Mesendoderm (in vitro differentiated cells): ENCODE results near the gene ADCYAP1R1.

ENCODE experiments used
- DNase-seq: peaks from one replicate; pipeline ENCODE4 v3.0.0; 2013
- H2AK5ac ChIP-seq: 2 replicates; pipeline ENCODE4 v1.6.1; 2013; ENCODE audit warnings: low read length, inconsistent platforms
- H2BK120ac ChIP-seq: 2 replicates; pipeline ENCODE4 v1.6.1; 2013; ENCODE audit warnings: low read depth, mild to moderate bottlenecking, low read length, moderate library complexity, mixed read lengths
- H2BK15ac ChIP-seq: replicated peaks from 2 replicates; pipeline ENCODE4 v1.6.1; 2013; ENCODE audit warnings: low read depth, mild to moderate bottlenecking, moderate library complexity
- H2BK5ac ChIP-seq: 2 replicates; pipeline ENCODE4 v1.6.1; 2013; ENCODE audit warnings: low read length, inconsistent platforms
- H3K18ac ChIP-seq: 2 replicates; pipeline ENCODE4 v1.6.1; 2013; ENCODE audit warnings: mild to moderate bottlenecking, low read length, mixed read lengths
- H3K23ac ChIP-seq: one replicate; pipeline ENCODE4 v1.6.1; 2013; ENCODE audit warnings: low read length
- H3K27ac ChIP-seq: 2 replicates; pipeline ENCODE4 v1.5.1; 2013; ENCODE audit warnings: low read depth, mild to moderate bottlenecking, inconsistent platforms, low read length, moderate library complexity
- H3K27me3 ChIP-seq: 2 replicates; pipeline ENCODE4 v1.6.1; 2013; ENCODE audit warnings: low read length, control low read depth, mild to moderate bottlenecking, inconsistent platforms; ENCODE audit not compliant: insufficient read depth, poor library complexity
- H3K36me3 ChIP-seq: 2 replicates; pipeline ENCODE4 v1.6.1; 2013; ENCODE audit warnings: low read length, inconsistent platforms; ENCODE audit not compliant: control insufficient read depth, insufficient read depth
- H3K4ac ChIP-seq: one replicate; pipeline ENCODE4 v1.6.1; 2013; ENCODE audit warnings: low read depth, mild to moderate bottlenecking, low read length, moderate library complexity
- H3K4me1 ChIP-seq: 2 replicates; pipeline ENCODE4 v1.6.1; 2013; ENCODE audit warnings: low read depth, low read length, inconsistent platforms; ENCODE audit not compliant: control insufficient read depth
- H3K4me2 ChIP-seq: 2 replicates; pipeline ENCODE4 v1.6.1; 2013; ENCODE audit warnings: low read length
- H3K4me3 ChIP-seq: 2 replicates; pipeline ENCODE4 v1.5.1; 2013; ENCODE audit warnings: mild to moderate bottlenecking, low read length
- H3K56ac ChIP-seq: one replicate; pipeline ENCODE4 v1.6.1; 2013; ENCODE audit warnings: low read length
- H3K79me1 ChIP-seq: 2 replicates; pipeline ENCODE4 v1.6.1; 2013; ENCODE audit warnings: low read length, inconsistent platforms
- H3K79me2 ChIP-seq: 2 replicates; pipeline ENCODE4 v1.6.1; 2013; ENCODE audit warnings: mild to moderate bottlenecking, low read length; ENCODE audit not compliant: control insufficient read depth, insufficient read depth
- H3K9ac ChIP-seq: 2 replicates; pipeline ENCODE4 v1.6.1; 2013; ENCODE audit warnings: low read length, inconsistent platforms
- H4K5ac ChIP-seq: one replicate; pipeline ENCODE4 v1.6.1; 2013; ENCODE audit warnings: low read length
- H4K8ac ChIP-seq: one replicate; pipeline ENCODE4 v1.6.1; 2013; ENCODE audit warnings: low read depth, mild to moderate bottlenecking, control low read depth, low read length, moderate library complexity
- WGBS: extraction: QIAGEN DNeasy Blood & Tissue Kit; methylation state at CpG from one replicate; pipeline ENCODE4 v1.1.7; 2013; ENCODE audit warnings: low lambda C conversion rate, missing lambda C conversion rate; ENCODE audit not compliant: insufficient coverage; ENCODE audit errors: extremely low coverage; 5-methylcytosine and 5-hydroxymethylcytosine counted together

ADCYAP1R1 gene

GRCh38 chr7:31121601-31122000, 69.5 kb downstream of the ADCYAP1R1 start:
- H3K4me2 ChIP-seq, result no peak overlapping the region
- H3K18ac ChIP-seq, result no peak overlapping the region
- H2BK5ac ChIP-seq, result no peak overlapping the region
- no peak overlapping the region for H4K5ac ChIP-seq
- no peak overlapping the region for H4K8ac ChIP-seq
- WGBS, result no CpG with 5 or more reads among the region's 2 CpGs
- no peaks in the 10 kb centered on the region for H3K36me3 ChIP-seq
- no peak overlapping the region for H3K23ac ChIP-seq
- no peak overlapping the region for H2BK120ac ChIP-seq
- H2BK15ac ChIP-seq, result no peak overlapping the region
- H2AK5ac ChIP-seq, result no peak overlapping the region
- H3K79me2 ChIP-seq, result no peaks in the 10 kb centered on the region
- DNase-seq, result no peak
- H3K79me1 ChIP-seq, result no peaks in the 10 kb centered on the region
- H3K4me1 ChIP-seq, result no peaks in the 10 kb centered on the region
- H3K4me3 ChIP-seq, result no peak overlapping the region
- no peak overlapping the region for H3K4ac ChIP-seq
- no peak overlapping the region for H3K9ac ChIP-seq
- H3K27ac ChIP-seq, result no peak overlapping the region
- H3K56ac ChIP-seq, result no peak overlapping the region
- no peaks in the 10 kb centered on the region for H3K27me3 ChIP-seq

DNA sequence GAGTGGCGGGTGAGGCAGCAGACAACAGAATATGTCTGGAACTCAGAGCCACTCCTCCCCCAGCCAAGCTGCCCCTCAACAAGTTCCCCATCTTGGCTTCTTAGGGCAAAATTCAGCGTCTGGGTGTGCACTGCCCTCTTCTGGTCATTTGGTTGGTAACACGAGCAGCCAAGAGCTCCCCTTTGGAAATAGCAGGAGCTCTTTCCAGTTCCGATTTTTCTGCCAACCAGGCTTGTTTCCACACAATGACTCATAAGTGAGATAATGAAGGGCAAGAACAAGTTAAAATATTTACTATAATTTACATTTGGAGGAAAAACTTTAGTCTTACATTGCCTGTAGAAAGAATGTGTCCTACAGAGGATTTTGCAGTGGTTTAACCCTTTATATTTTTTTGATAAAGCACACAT, 70.5 kb downstream of the ADCYAP1R1 start:
- Histone ChIP-seq H2BK5ac (no peak overlapping the region), H4K8ac (no peak overlapping the region), H3K36me3 (no peaks in the 10 kb centered on the region), H3K27me3 (no peaks in the 10 kb centered on the region), H3K27ac (no peak overlapping the region), H3K4me1 (no peaks in the 10 kb centered on the region), H3K9ac (no peak overlapping the region), H3K4me3 (no peak overlapping the region), H3K79me1 (no peaks in the 10 kb centered on the region), H3K79me2 (no peaks in the 10 kb centered on the region), H3K23ac (no peak overlapping the region), H2BK15ac (no peak overlapping the region), H3K4ac (no peak overlapping the region), H2BK120ac (no peak overlapping the region), H3K4me2 (no peak overlapping the region), H2AK5ac (no peak overlapping the region), H4K5ac (no peak overlapping the region), H3K18ac (no peak overlapping the region), H3K56ac (peak overlapping the region; percentile 17)
- DNase-seq, result peak; percentile 91
- WGBS, result no CpG with 5 or more reads among the region's 4 CpGs

GRCh38 chr7:31123321-31123720, 71.2 kb downstream of the ADCYAP1R1 start:
- Histone ChIP-seq H3K4ac (no peak overlapping the region), H2AK5ac (no peak overlapping the region), H2BK15ac (no peak overlapping the region), H3K56ac (no peak overlapping the region), H4K8ac (no peak overlapping the region), H4K5ac (no peak overlapping the region), H2BK5ac (no peak overlapping the region), H3K79me1 (no peaks in the 10 kb centered on the region), H3K9ac (no peak overlapping the region), H3K36me3 (no peaks in the 10 kb centered on the region), H3K27ac (no peak overlapping the region), H3K4me1 (no peaks in the 10 kb centered on the region), H3K27me3 (no peaks in the 10 kb centered on the region), H3K18ac (no peak overlapping the region), H3K4me3 (no peak overlapping the region), H3K23ac (no peak overlapping the region), H3K79me2 (no peaks in the 10 kb centered on the region), H2BK120ac (no peak overlapping the region), H3K4me2 (no peak overlapping the region)
- DNase-seq, result no peak
- WGBS, result no CpG with 5 or more reads among the region's 6 CpGs

DNA sequence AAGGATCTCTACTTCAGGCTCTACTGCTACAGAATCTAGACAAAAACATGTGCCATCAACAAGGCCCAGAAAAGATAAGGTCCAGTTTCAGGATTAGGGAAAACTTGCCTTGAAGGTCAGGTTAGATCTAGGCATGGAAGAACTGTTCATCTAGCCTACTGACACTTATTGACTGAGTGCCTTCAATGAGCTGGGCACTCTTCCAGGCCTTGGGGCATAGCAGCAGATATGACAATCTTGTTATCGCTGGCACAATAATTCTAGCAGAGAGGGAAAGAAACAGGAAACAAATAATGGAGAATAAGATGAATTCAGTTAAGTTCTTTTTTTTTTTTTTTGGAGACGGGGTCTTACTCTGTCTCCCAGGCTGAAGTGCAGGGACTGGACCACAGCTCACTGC, 71.6 kb downstream of the ADCYAP1R1 start:
- Histone ChIP-seq H4K8ac (no peak overlapping the region), H2BK15ac (no peak overlapping the region), H4K5ac (no peak overlapping the region), H3K56ac (no peak overlapping the region), H3K36me3 (no peaks in the 10 kb centered on the region), H3K9ac (no peak overlapping the region), H3K79me2 (no peaks in the 10 kb centered on the region), H3K27me3 (no peaks in the 10 kb centered on the region), H3K4ac (no peak overlapping the region), H3K18ac (no peak overlapping the region), H2AK5ac (no peak overlapping the region), H3K4me2 (no peak overlapping the region), H2BK5ac (no peak overlapping the region), H3K23ac (no peak overlapping the region), H3K27ac (no peak overlapping the region), H2BK120ac (no peak overlapping the region), H3K4me1 (no peaks in the 10 kb centered on the region), H3K79me1 (no peaks in the 10 kb centered on the region), H3K4me3 (no peak overlapping the region)
- WGBS, result no CpG with 5 or more reads among the region's 2 CpGs
- no peak for DNase-seq

DNA sequence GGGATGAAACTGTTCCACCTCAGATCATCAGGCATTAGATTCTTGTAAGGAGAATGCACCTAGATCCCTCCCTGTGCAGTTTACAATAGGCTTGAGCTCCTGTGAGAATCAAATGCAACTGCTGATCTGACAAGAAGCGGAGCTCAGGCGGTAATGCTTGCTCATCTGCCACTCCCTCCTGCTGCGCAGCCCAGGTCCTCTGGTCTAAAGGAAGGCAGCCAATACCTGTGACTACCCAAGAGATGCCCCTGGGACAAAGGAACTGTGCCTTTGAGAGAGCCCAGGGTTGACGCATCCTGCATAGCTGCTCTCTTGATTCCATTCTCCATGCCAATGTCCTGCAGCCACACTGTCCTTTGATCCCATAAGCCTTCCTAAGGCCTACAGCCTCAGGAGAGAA, 73.1 kb downstream of the ADCYAP1R1 start:
- no peak overlapping the region for H3K56ac ChIP-seq

DNA sequence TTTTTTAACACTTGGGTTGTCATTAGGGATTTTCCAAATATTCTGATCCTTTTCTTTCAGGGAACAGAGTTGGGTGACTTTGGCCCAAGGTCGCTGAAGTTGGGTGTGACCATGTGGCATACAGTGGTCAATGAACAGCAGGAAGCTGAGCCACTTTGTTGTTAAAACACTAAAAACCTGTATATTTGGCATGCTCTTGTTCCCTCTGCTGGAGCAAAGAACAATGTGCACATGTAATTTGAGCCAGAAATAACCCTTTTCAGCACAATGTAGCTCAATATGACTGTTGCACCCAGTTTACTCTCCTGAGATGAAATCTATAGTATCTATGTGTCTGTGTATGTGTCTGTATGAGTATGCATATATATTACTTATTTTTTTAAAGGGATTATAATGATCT, 74.9 kb downstream of the ADCYAP1R1 start:
- WGBS, result no CpG with 5 or more reads among the region's 1 CpG
- Histone ChIP-seq H3K4me2 (no peak overlapping the region), H4K5ac (no peak overlapping the region), H3K4me1 (no peaks in the 10 kb centered on the region), H3K36me3 (no peaks in the 10 kb centered on the region), H3K27ac (no peak overlapping the region), H3K4me3 (no peak overlapping the region), H3K27me3 (no peaks in the 10 kb centered on the region), H2AK5ac (no peak overlapping the region), H3K79me1 (no peaks in the 10 kb centered on the region), H3K4ac (no peak overlapping the region), H2BK5ac (no peak overlapping the region), H2BK120ac (no peak overlapping the region), H2BK15ac (no peak overlapping the region), H3K18ac (no peak overlapping the region), H3K9ac (no peak overlapping the region), H4K8ac (no peak overlapping the region), H3K79me2 (no peaks in the 10 kb centered on the region), H3K23ac (no peak overlapping the region), H3K56ac (no peak overlapping the region)
- no peak for DNase-seq

More for the DNA sequence above, 73.1 kb downstream of the ADCYAP1R1 start:
- Histone ChIP-seq H4K5ac (no peak overlapping the region), H3K27ac (no peak overlapping the region), H2BK5ac (no peak overlapping the region), H2BK120ac (no peak overlapping the region), H3K79me1 (no peaks in the 10 kb centered on the region), H3K23ac (no peak overlapping the region), H2BK15ac (no peak overlapping the region), H3K27me3 (no peaks in the 10 kb centered on the region), H3K4me2 (no peak overlapping the region), H3K4me1 (no peaks in the 10 kb centered on the region), H3K4ac (no peak overlapping the region), H3K36me3 (no peaks in the 10 kb centered on the region), H3K79me2 (no peaks in the 10 kb centered on the region), H4K8ac (no peak overlapping the region), H2AK5ac (no peak overlapping the region), H3K18ac (no peak overlapping the region), H3K9ac (no peak overlapping the region), H3K4me3 (no peak overlapping the region)
- WGBS, result no CpG with 5 or more reads among the region's 4 CpGs
- no peak for DNase-seq
